Forelimb muscle (tissue), 1 donor: ENCODE results near the gene KEAP1. TPM values are rescaled to one million over a fixed set of nuclear protein-coding genes. Genes with fewer than 3 reads are reported as not detected.
"Not testable (repeated sequence)": the region's sequence is repeated elsewhere in the genome, so short reads cannot be mapped to it uniquely, and the experiment has no call there.

ENCODE experiments used
- DNase-seq: peaks from one replicate; pipeline ENCODE4 v3.0.0-alpha.2; 2013; ENCODE audit warnings: low read depth
- polyA plus RNA-seq: library from polyadenylated mRNA; unstranded; fragments of 120-200 nt; gene quantifications from one replicate; pipeline ENCODE4 v1.2.1, GENCODE V29; 2013; ENCODE audit not compliant: insufficient read length

The KEAP1 gene
- 66.1 TPM for polyA plus RNA-seq

- DNase-seq: no peak
Observed at GRCh38 chr19:10503002-10503789, at the start of gene KEAP1. TSS of gene KEAP1 (minus strand) at chr19:10503356. CDS start at chr19:10500033, 3,323 bp downstream.

- no peak for DNase-seq
Observed at GRCh38 chr19:10552510-10553053, 49.4 kb upstream of the KEAP1 start.

- no peak for DNase-seq
Observed at GRCh38 chr19:10551698-10552301, 48.6 kb upstream of the KEAP1 start.

- not testable (repeated sequence) for DNase-seq
Observed at GRCh38 chr19:10551006-10551405, 47.9 kb upstream of the KEAP1 start.

- DNase-seq: no peak
Observed at GRCh38 chr19:10550336-10550735, 47.2 kb upstream of the KEAP1 start.

GRCh38 chr19:10549733-10550132, 46.6 kb upstream of the KEAP1 start:
- DNase-seq: no peak

GRCh38 chr19:10548746-10549276, 45.7 kb upstream of the KEAP1 start:
- DNase-seq: no peak

GRCh38 chr19:10546817-10547216, 43.7 kb upstream of the KEAP1 start:
- no peak for DNase-seq

- no peak for DNase-seq
Observed at GRCh38 chr19:10544753-10545251, 41.6 kb upstream of the KEAP1 start.

- no peak for DNase-seq
Observed at GRCh38 chr19:10544242-10544752, 41.1 kb upstream of the KEAP1 start.

GRCh38 chr19:10543420-10544241, 40.5 kb upstream of the KEAP1 start, which contains the start of gene ATG4D:
TSS of gene ATG4D (plus strand) at chr19:10543904. CDS start at chr19:10544091, 187 bp downstream.
- no peak for DNase-seq

GRCh38 chr19:10543059-10543419, 39.9 kb upstream of the KEAP1 start:
- DNase-seq: no peak

GRCh38 chr19:10539016-10539415, 35.9 kb upstream of the KEAP1 start:
- not testable (repeated sequence) for DNase-seq

GRCh38 chr19:10538204-10538983, 35.2 kb upstream of the KEAP1 start:
- no peak for DNase-seq

- DNase-seq: no peak
Observed at GRCh38 chr19:10537668-10538067, 34.5 kb upstream of the KEAP1 start.

- no peak for DNase-seq
Observed at GRCh38 chr19:10535613-10536012, 32.5 kb upstream of the KEAP1 start.

GRCh38 chr19:10533646-10534386, 30.7 kb upstream of the KEAP1 start:
- DNase-seq: no peak

GRCh38 chr19:10532457-10532856, 29.3 kb upstream of the KEAP1 start:
- no peak for DNase-seq

- DNase-seq: not testable (repeated sequence)
Observed at GRCh38 chr19:10526887-10527286, 23.7 kb upstream of the KEAP1 start.

- no peak for DNase-seq
Observed at GRCh38 chr19:10525636-10526035, 22.5 kb upstream of the KEAP1 start.
